Calu3 (cell line): ENCODE measurements around the gene SMIM7. TPM values are rescaled to one million over a fixed set of nuclear protein-coding genes. Genes with fewer than 3 reads are reported as not detected.
"Not testable (repeated sequence)": the region's sequence is repeated elsewhere in the genome, so short reads cannot be mapped to it uniquely, and the experiment has no call there.

Source experiments
- BruUV-seq: library from RNA; stranded (reverse); fragments of 400-500 nt; replicated peaks from 2 replicates; lab custom pipeline; 2021; lab: Mats Ljungman, UMichigan
- CTCF ChIA-PET: fragments of 300-600 bp; sonication (Branson Sonifier 250); formaldehyde crosslinking; loops from one replicate; lab custom pipeline; 2022; ENCODE audit warnings: antibody characterized with exemption; lab: Charles Lee
- DNase-seq: peaks from one replicate; pipeline ENCODE4 v3.0.0; 2022
- H3K27ac Mint-ChIP-seq: one replicate; pipeline ENCODE4 v1.8.0; 2022; ENCODE audit warnings: mixed read lengths; ENCODE audit not compliant: unreplicated experiment
- H3K27me3 Mint-ChIP-seq: one replicate; pipeline ENCODE4 v1.8.0; 2022; ENCODE audit warnings: mixed read lengths; ENCODE audit not compliant: unreplicated experiment
- H3K36me3 Mint-ChIP-seq: one replicate; pipeline ENCODE4 v1.8.0; 2022; ENCODE audit warnings: mild to moderate bottlenecking, moderate library complexity, mixed read lengths; ENCODE audit not compliant: insufficient read depth, unreplicated experiment
- H3K4me1 Mint-ChIP-seq: one replicate; pipeline ENCODE4 v1.8.0; 2022; ENCODE audit warnings: mild to moderate bottlenecking, low read depth, mixed read lengths; ENCODE audit not compliant: unreplicated experiment
- H3K4me3 Mint-ChIP-seq: one replicate; pipeline ENCODE4 v1.8.0; 2022; ENCODE audit warnings: mild to moderate bottlenecking, low read depth, moderate library complexity, mixed read lengths; ENCODE audit not compliant: unreplicated experiment
- H3K9me3 Mint-ChIP-seq: one replicate; pipeline ENCODE4 v1.8.0; 2022; ENCODE audit warnings: low read depth, mixed read lengths; ENCODE audit not compliant: unreplicated experiment
- CTCF ChIP-seq: fragments of 200-600 bp; IDR thresholded peaks from one replicate; pipeline ENCODE4 v1.8.0; 2022; ENCODE audit warnings: antibody characterized with exemption; ENCODE audit not compliant: unreplicated experiment
- intact Hi-C: fragments of 100-400 bp; cut with micrococcal nuclease; formaldehyde crosslinking; loops from one replicate; pipeline ENCODE4 v1.10.0; 2022; ENCODE audit not compliant: unreplicated experiment
- total RNA-seq: library from RNA; stranded (reverse); gene quantifications from 2 replicates; pipeline ENCODE4 v1.2.3, GENCODE V29; 2022

SMIM7 gene
- total RNA-seq, 1 experiment from 2014 or later: 40.9 TPM

- Mint-ChIP-seq H3K9me3 (no peaks in the 10 kb centered on the region), H3K4me1 (peaks cover 10% of the 10 kb centered on the region), H3K27me3 (no peaks in the 10 kb centered on the region), H3K36me3 (peaks cover 40% of the 10 kb centered on the region), H3K27ac (no peak overlapping the region), H3K4me3 (no peak overlapping the region)
- no TSS peak for BruUV-seq
- intact Hi-C loops: no loop called here
- TF ChIP-seq CTCF: no peak
- CTCF ChIA-PET: no interaction called here
- DNase-seq: no peak
These were observed 5.3 kb downstream of the SMIM7 start for GRCh38 chr19:16654627-16655026.

GRCh38 chr19:16654140-16654539 lies 5.8 kb downstream of the SMIM7 start:
- no peaks in the 10 kb centered on the region for H3K27me3 Mint-ChIP-seq
- no peak overlapping the region for H3K4me3 Mint-ChIP-seq
- peaks cover 35% of the 10 kb centered on the region for H3K36me3 Mint-ChIP-seq
- no peaks in the 10 kb centered on the region for H3K9me3 Mint-ChIP-seq
- DNase-seq: no peak
- intact Hi-C loops: no loop called here
- BruUV-seq: no TSS peak
- TF ChIP-seq CTCF: no peak
- H3K27ac Mint-ChIP-seq: no peak overlapping the region
- CTCF ChIA-PET: no interaction called here
- peaks cover 10% of the 10 kb centered on the region for H3K4me1 Mint-ChIP-seq

- CTCF ChIA-PET: no interaction called here
- H3K27ac Mint-ChIP-seq: no peak overlapping the region
- DNase-seq: no peak
- no peak for TF ChIP-seq CTCF
- peaks cover 23% of the 10 kb centered on the region for H3K36me3 Mint-ChIP-seq
- intact Hi-C loops: no loop called here
- no peak overlapping the region for H3K4me3 Mint-ChIP-seq
- H3K27me3 Mint-ChIP-seq: no peaks in the 10 kb centered on the region
- no peaks in the 10 kb centered on the region for H3K9me3 Mint-ChIP-seq
- peaks cover 1% of the 10 kb centered on the region for H3K4me1 Mint-ChIP-seq
- BruUV-seq: no TSS peak
These were observed 7.1 kb downstream of the SMIM7 start for GRCh38 chr19:16652854-16653253.

- intact Hi-C loops, H3K4me1 Mint-ChIP-seq: not testable (repeated sequence)
These were observed 8.3 kb downstream of the SMIM7 start for GRCh38 chr19:16651421-16652188.

GRCh38 chr19:16650821-16651220 lies 9.1 kb downstream of the SMIM7 start:
- Mint-ChIP-seq H3K9me3 (no peaks in the 10 kb centered on the region), H3K36me3 (peaks cover 12% of the 10 kb centered on the region), H3K27me3 (no peaks in the 10 kb centered on the region), H3K4me3 (no peak overlapping the region), H3K4me1 (no peaks in the 10 kb centered on the region), H3K27ac (no peak overlapping the region)
- no peak for TF ChIP-seq CTCF
- no TSS peak for BruUV-seq
- intact Hi-C loops: no loop called here
- no peak for DNase-seq
- CTCF ChIA-PET: no interaction called here

More at GRCh38 chr19:16651421-16652188, 8.3 kb downstream of the SMIM7 start:
- H3K27me3 Mint-ChIP-seq, BruUV-seq, H3K4me3 Mint-ChIP-seq, DNase-seq, CTCF ChIA-PET, H3K9me3 Mint-ChIP-seq, H3K27ac Mint-ChIP-seq: not testable (repeated sequence)
- H3K36me3 Mint-ChIP-seq: peaks cover 16% of the 10 kb centered on the region
